WTC11 (cell line): Measurements from ENCODE around the gene HCRT. TPM values are rescaled to one million over a fixed set of nuclear protein-coding genes. Genes with fewer than 3 reads are reported as not detected.

ENCODE experiments used
- ATAC-seq: fragments of 200-7000 bp; cut with Tn5 transposase; 2 replicates; pipeline ENCODE4 v1.10.0; 2021; ENCODE audit warnings: mild to moderate bottlenecking, moderate library complexity
- CTCF ChIA-PET: fragments of 300-600 bp; sonication (Branson Sonifier 250); formaldehyde crosslinking; loops from one replicate; lab custom pipeline; 2021; ENCODE audit warnings: antibody characterized with exemption; lab: Charles Lee
- POLR2A ChIA-PET: fragments of 350-600 bp; sonication (Branson Sonifier 250); formaldehyde crosslinking; loops from one replicate; lab custom pipeline; 2021; ENCODE audit warnings: antibody characterized with exemption; lab: Charles Lee
- DNase-seq: peaks from one replicate; pipeline ENCODE4 v3.0.0; 2021; ENCODE audit warnings: low spot score
- H3K27ac Mint-ChIP-seq: 2 replicates; pipeline ENCODE4 v1.8.0; 2021; ENCODE audit warnings: mixed read lengths
- H3K27me3 Mint-ChIP-seq: 2 replicates; pipeline ENCODE4 v1.8.0; 2021; ENCODE audit warnings: low read depth, mild to moderate bottlenecking, moderate library complexity, mixed read lengths
- H3K36me3 Mint-ChIP-seq: 2 replicates; pipeline ENCODE4 v1.8.0; 2021; ENCODE audit warnings: mixed read lengths
- H3K4me1 Mint-ChIP-seq: 2 replicates; pipeline ENCODE4 v1.8.0; 2022; ENCODE audit warnings: mixed read lengths
- H3K4me3 Mint-ChIP-seq: 2 replicates; pipeline ENCODE4 v1.8.0; 2021; ENCODE audit warnings: mild to moderate bottlenecking, moderate library complexity, mixed read lengths
- H3K9me3 Mint-ChIP-seq: 2 replicates; pipeline ENCODE4 v1.8.0; 2021; ENCODE audit warnings: mixed read lengths
- AFF4 ChIP-seq: sonication (generic); formaldehyde crosslinking; IDR thresholded peaks from 2 replicates; pipeline ENCODE4 v1.8.1; 2023; ENCODE audit warnings: mild to moderate bottlenecking, missing genetic modification reagents, borderline replicate concordance
- CDX4 ChIP-seq: fragments of 250-450 bp; sonication (Bioruptor Pico); IDR thresholded peaks from 2 replicates; pipeline ENCODE4 v1.9.0; 2021; ENCODE audit warnings: moderate library complexity, mild to moderate bottlenecking, inconsistent platforms, borderline replicate concordance
- CREM ChIP-seq: sonication (generic); formaldehyde crosslinking; IDR thresholded peaks from 2 replicates; pipeline ENCODE4 v1.8.1; 2022; ENCODE audit warnings: mild to moderate bottlenecking, missing genetic modification reagents, moderate library complexity
- GTF2I ChIP-seq: fragments of 250-450 bp; sonication (Bioruptor Pico); conservative IDR thresholded peaks from 2 replicates; pipeline ENCODE4 v1.4.0; 2021; ENCODE audit warnings: mild to moderate bottlenecking
- JUN ChIP-seq: sonication (generic); formaldehyde crosslinking; IDR thresholded peaks from 2 replicates; pipeline ENCODE4 v1.8.0; 2023; ENCODE audit warnings: mild to moderate bottlenecking, missing genetic modification reagents
- MYBL2 ChIP-seq: sonication (generic); formaldehyde crosslinking; IDR thresholded peaks from 2 replicates; pipeline ENCODE4 v1.8.1; 2023; ENCODE audit warnings: mild to moderate bottlenecking, moderate library complexity, missing genetic modification reagents
- NR3C1 ChIP-seq: sonication (generic); formaldehyde crosslinking; conservative IDR thresholded peaks from 2 replicates; pipeline ENCODE4 v1.8.1; 2023; ENCODE audit warnings: low read depth, mild to moderate bottlenecking, missing genetic modification reagents
- ZNF121 ChIP-seq: sonication (generic); formaldehyde crosslinking; IDR thresholded peaks from 2 replicates; pipeline ENCODE4 v1.8.0; 2023; ENCODE audit warnings: missing genetic modification reagents
- ZNF138 ChIP-seq: sonication (generic); formaldehyde crosslinking; conservative IDR thresholded peaks from 2 replicates; pipeline ENCODE4 v1.8.1; 2022; ENCODE audit warnings: mild to moderate bottlenecking, moderate library complexity, missing genetic modification reagents
- ZNF423 ChIP-seq: fragments of 250-450 bp; sonication (Bioruptor Pico); IDR thresholded peaks from 2 replicates; pipeline ENCODE4 v2.1.2; 2022; ENCODE audit warnings: mild to moderate bottlenecking, moderate library complexity
- total RNA-seq: library from RNA; stranded (reverse); gene quantifications from 3 replicates; pipeline ENCODE4 v1.2.3, GENCODE V29; 2021
- TF ChIP-seq, protein P1 (sequence below): fragments of 200-600 bp; IDR thresholded peaks from 2 replicates; pipeline ENCODE4 v1.8.0; 2022; ENCODE audit warnings: antibody characterized with exemption
- TF ChIP-seq, protein P2 (sequence below): sonication (generic); formaldehyde crosslinking; IDR thresholded peaks from 2 replicates; pipeline ENCODE4 v1.8.1; 2023; ENCODE audit warnings: mild to moderate bottlenecking, missing genetic modification reagents, moderate library complexity
- TF ChIP-seq, protein P3 (sequence below): sonication (generic); formaldehyde crosslinking; IDR thresholded peaks from 2 replicates; pipeline ENCODE4 v1.8.0; 2022; ENCODE audit warnings: mild to moderate bottlenecking, missing genetic modification reagents

Gene HCRT
- total RNA-seq, 1 experiment from 2014 or later = not detected

DNA sequence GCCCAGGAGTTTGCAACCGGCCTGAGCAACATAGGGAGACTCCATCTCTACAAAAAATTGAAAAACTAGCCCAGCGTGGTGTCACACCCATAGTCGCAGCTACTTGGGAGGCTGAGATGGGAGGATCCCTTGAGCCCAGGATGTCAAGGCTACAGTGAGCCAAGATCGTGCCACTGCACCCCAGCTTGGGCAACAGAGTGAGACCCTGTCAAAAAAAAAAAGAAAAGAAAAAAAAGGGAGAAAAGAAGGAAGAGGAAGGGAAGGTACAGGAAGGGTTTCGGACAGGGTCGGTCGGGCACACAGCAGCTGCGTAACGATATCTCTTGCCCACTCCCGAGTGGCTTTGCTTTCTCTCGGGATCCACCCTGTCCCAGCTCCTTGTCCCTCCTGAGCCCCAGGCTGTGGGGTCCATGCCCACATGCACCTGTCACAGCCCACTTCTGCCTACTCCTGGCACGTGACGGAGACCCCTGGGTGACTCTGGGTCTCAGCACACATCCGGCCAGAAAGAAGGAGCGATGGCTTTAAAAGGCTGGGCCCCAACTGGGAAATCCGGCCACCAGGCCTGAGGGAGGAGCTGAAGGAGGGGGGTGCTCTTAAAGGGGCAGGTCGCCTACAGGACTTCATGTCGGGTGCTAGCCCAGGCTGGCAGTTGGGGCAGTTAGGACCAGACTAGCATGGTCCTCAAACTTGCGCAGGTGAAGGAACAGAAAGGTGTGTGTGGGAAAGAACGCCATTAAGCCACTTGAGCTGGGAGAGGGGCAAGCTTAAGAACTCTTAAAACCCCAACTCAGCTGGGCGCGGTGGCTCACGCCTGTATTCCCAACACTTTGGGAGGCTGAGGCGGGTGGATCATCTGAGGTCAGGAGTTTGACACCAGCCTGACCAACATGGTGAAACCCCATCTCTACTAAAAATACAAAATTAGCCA is 9.0 kb upstream of the HCRT start, which contains the start of gene GHDC (continued):
- TF ChIP-seq AFF4 (CRISPR knock-in tag) (no peak), CDX4 (no peak), ZNF423 (CRISPR knock-in tag) (no peak), MYBL2 (CRISPR knock-in tag) (no peak), ZNF121 (CRISPR knock-in tag) (peak; percentile 97), CREM (CRISPR knock-in tag) (no peak), NR3C1 (CRISPR knock-in tag) (no peak), ZNF138 (no peak)
- TF ChIP-seq, protein P1, sequence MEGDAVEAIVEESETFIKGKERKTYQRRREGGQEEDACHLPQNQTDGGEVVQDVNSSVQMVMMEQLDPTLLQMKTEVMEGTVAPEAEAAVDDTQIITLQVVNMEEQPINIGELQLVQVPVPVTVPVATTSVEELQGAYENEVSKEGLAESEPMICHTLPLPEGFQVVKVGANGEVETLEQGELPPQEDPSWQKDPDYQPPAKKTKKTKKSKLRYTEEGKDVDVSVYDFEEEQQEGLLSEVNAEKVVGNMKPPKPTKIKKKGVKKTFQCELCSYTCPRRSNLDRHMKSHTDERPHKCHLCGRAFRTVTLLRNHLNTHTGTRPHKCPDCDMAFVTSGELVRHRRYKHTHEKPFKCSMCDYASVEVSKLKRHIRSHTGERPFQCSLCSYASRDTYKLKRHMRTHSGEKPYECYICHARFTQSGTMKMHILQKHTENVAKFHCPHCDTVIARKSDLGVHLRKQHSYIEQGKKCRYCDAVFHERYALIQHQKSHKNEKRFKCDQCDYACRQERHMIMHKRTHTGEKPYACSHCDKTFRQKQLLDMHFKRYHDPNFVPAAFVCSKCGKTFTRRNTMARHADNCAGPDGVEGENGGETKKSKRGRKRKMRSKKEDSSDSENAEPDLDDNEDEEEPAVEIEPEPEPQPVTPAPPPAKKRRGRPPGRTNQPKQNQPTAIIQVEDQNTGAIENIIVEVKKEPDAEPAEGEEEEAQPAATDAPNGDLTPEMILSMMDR = no peak
- TF ChIP-seq, protein P2, sequence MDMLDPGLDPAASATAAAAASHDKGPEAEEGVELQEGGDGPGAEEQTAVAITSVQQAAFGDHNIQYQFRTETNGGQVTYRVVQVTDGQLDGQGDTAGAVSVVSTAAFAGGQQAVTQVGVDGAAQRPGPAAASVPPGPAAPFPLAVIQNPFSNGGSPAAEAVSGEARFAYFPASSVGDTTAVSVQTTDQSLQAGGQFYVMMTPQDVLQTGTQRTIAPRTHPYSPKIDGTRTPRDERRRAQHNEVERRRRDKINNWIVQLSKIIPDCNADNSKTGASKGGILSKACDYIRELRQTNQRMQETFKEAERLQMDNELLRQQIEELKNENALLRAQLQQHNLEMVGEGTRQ (CRISPR knock-in tag) = peak; percentile 85
- TF ChIP-seq, protein P3, sequence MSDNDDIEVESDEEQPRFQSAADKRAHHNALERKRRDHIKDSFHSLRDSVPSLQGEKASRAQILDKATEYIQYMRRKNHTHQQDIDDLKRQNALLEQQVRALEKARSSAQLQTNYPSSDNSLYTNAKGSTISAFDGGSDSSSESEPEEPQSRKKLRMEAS (CRISPR knock-in tag) = no peak

GRCh38 chr17:42193216-42193968 is 8.1 kb upstream of the HCRT start:
- Mint-ChIP-seq H3K9me3 (no peaks in the 10 kb centered on the region), H3K36me3 (no peaks in the 10 kb centered on the region), H3K4me3 (peak overlapping the region; percentile 63), H3K27me3 (no peaks in the 10 kb centered on the region), H3K4me1 (peaks cover 18% of the 10 kb centered on the region), H3K27ac (no peak overlapping the region)
- ChIA-PET CTCF (interaction anchor here (0.9 to 3.3 kb wide), 10 partner anchors 9 to 213 kb away, joined by 3 to 29 read pairs (median 5); partner anchors contain the start of genes HCRT and HSPB9), POLR2A (no interaction called here)
- DNase-seq = no peak
- ATAC-seq = no peak
- no peak for TF ChIP-seq JUN (CRISPR knock-in tag)
- TF ChIP-seq GTF2I (CRISPR knock-in tag) = no peak
